H9 (cell line): ENCODE data around the gene SMIM13. TPM values are rescaled to one million over a fixed set of nuclear protein-coding genes. Genes with fewer than 3 reads are reported as not detected.

ENCODE experiments used
- DNase-seq: peaks from one replicate; pipeline ENCODE4 v3.0.0-alpha.2; 2017
- H2AFZ ChIP-seq: one replicate; pipeline ENCODE4 v1.6.1; 2013; ENCODE audit warnings: mild to moderate bottlenecking, low read length, control low read depth, moderate library complexity
- H2AK5ac ChIP-seq: 2 replicates; pipeline ENCODE4 v1.6.1; 2013; ENCODE audit warnings: low read length, control low read depth, mixed read lengths; ENCODE audit not compliant: insufficient read length
- H2BK120ac ChIP-seq: one replicate; pipeline ENCODE4 v1.6.1; 2013; ENCODE audit warnings: low read depth, mild to moderate bottlenecking, low read length, control low read depth, inconsistent platforms; ENCODE audit not compliant: poor library complexity, severe bottlenecking
- H2BK12ac ChIP-seq: 2 replicates; pipeline ENCODE4 v1.6.1; 2013; ENCODE audit warnings: low read length, control low read depth, mixed read lengths, low read depth; ENCODE audit not compliant: insufficient read length
- H2BK15ac ChIP-seq: 2 replicates; pipeline ENCODE4 v1.6.1; 2013; ENCODE audit warnings: low read depth, low read length, control low read depth
- H2BK20ac ChIP-seq: one replicate; pipeline ENCODE4 v1.6.1; 2013; ENCODE audit warnings: low read depth, mild to moderate bottlenecking, low read length, control low read depth, inconsistent platforms; ENCODE audit not compliant: poor library complexity, severe bottlenecking
- H2BK5ac ChIP-seq: 2 replicates; pipeline ENCODE4 v1.6.1; 2013; ENCODE audit warnings: low read length, control low read depth, mixed read lengths; ENCODE audit not compliant: insufficient read length
- H3K14ac ChIP-seq: 2 replicates; pipeline ENCODE4 v1.6.1; 2013; ENCODE audit warnings: low read length, control low read depth; ENCODE audit not compliant: insufficient read depth
- H3K18ac ChIP-seq: 2 replicates; pipeline ENCODE4 v1.6.1; 2013; ENCODE audit warnings: low read depth, mild to moderate bottlenecking, mixed read lengths, low read length, control low read depth; ENCODE audit not compliant: insufficient read length
- H3K23ac ChIP-seq: 2 replicates; pipeline ENCODE4 v1.6.1; 2013; ENCODE audit warnings: low read length, control low read depth, mixed read lengths, low read depth; ENCODE audit not compliant: insufficient read length
- H3K23me2 ChIP-seq: 2 replicates; pipeline ENCODE4 v1.6.1; 2013; ENCODE audit warnings: low read depth, mild to moderate bottlenecking, mixed read lengths, low read length, control low read depth; ENCODE audit not compliant: insufficient read length, poor library complexity, severe bottlenecking
- H3K27ac ChIP-seq: 2 replicates; pipeline ENCODE4 v1.5.1; 2013; ENCODE audit warnings: low read length, control low read depth, mixed read lengths, low read depth; ENCODE audit not compliant: insufficient read length
- H3K27me3 ChIP-seq: 2 replicates; pipeline ENCODE4 v1.6.1; 2013; ENCODE audit warnings: low read length, control low read depth, inconsistent platforms; ENCODE audit not compliant: insufficient read depth
- H3K4ac ChIP-seq: 2 replicates; pipeline ENCODE4 v1.6.1; 2013; ENCODE audit warnings: low read depth, mild to moderate bottlenecking, control low read depth, inconsistent platforms, low read length, moderate library complexity
- H3K4me1 ChIP-seq: 2 replicates; pipeline ENCODE4 v1.6.1; 2013; ENCODE audit warnings: low read length, control low read depth, inconsistent platforms; ENCODE audit not compliant: insufficient read depth
- H3K4me2 ChIP-seq: 2 replicates; pipeline ENCODE4 v1.6.1; 2013; ENCODE audit warnings: low read length, control low read depth, mixed read lengths; ENCODE audit not compliant: insufficient read length, insufficient read depth
- H3K56ac ChIP-seq: 2 replicates; pipeline ENCODE4 v1.6.1; 2013; ENCODE audit warnings: low read depth, mild to moderate bottlenecking, mixed read lengths, low read length, control low read depth; ENCODE audit not compliant: insufficient read length
- H3K79me1 ChIP-seq: 2 replicates; pipeline ENCODE4 v1.6.1; 2013; ENCODE audit warnings: low read depth, mild to moderate bottlenecking, moderate library complexity, low read length, control low read depth, inconsistent platforms; ENCODE audit not compliant: insufficient read depth, poor library complexity, severe bottlenecking
- H3K79me2 ChIP-seq: 2 replicates; pipeline ENCODE4 v1.6.1; 2013; ENCODE audit warnings: low read length, control low read depth, inconsistent platforms; ENCODE audit not compliant: insufficient read depth
- H3K9ac ChIP-seq: 2 replicates; pipeline ENCODE4 v1.6.1; 2013; ENCODE audit warnings: low read length, control low read depth, mixed read lengths; ENCODE audit not compliant: insufficient read length; ENCODE audit errors: extremely low read depth
- H3K9me3 ChIP-seq: one replicate; pipeline ENCODE4 v1.6.1; 2013; ENCODE audit warnings: low read depth, low read length, inconsistent platforms; ENCODE audit not compliant: control insufficient read depth
- H3T11ph ChIP-seq: one replicate; pipeline ENCODE4 v1.6.1; 2013; ENCODE audit warnings: mild to moderate bottlenecking, low read length, control low read depth, inconsistent platforms
- H4K20me1 ChIP-seq: one replicate; pipeline ENCODE4 v1.6.1; 2013; ENCODE audit not compliant: control insufficient read depth, insufficient read length, insufficient read depth
- H4K5ac ChIP-seq: 2 replicates; pipeline ENCODE4 v1.6.1; 2013; ENCODE audit warnings: low read depth, mild to moderate bottlenecking, mixed read lengths, low read length, control low read depth; ENCODE audit not compliant: insufficient read length
- H4K8ac ChIP-seq: replicated peaks from 2 replicates; pipeline ENCODE4 v1.6.1; 2013; ENCODE audit warnings: low read length, control low read depth, mixed read lengths, low read depth; ENCODE audit not compliant: insufficient read length
- H4K91ac ChIP-seq: 2 replicates; pipeline ENCODE4 v1.6.1; 2013; ENCODE audit warnings: low read depth, mild to moderate bottlenecking, moderate library complexity, mixed read lengths, low read length, control low read depth; ENCODE audit not compliant: insufficient read length
- H3K27ac Mint-ChIP-seq, 3 experiments: 2 replicates in 2 of 3; 3 replicates in 1 of 3; pipeline ENCODE4 v1.8.0; 2020 to 2021; ENCODE audit warnings: mixed read lengths in 3 of 3, mild to moderate bottlenecking in 1 of 3, moderate library complexity in 1 of 3
- H3K27me3 Mint-ChIP-seq: 2 replicates; pipeline ENCODE4 v1.8.0; 2021; ENCODE audit warnings: low read depth, mild to moderate bottlenecking, moderate library complexity, mixed read lengths
- H3K36me3 Mint-ChIP-seq, 3 experiments: 2 replicates in 2 of 3; 3 replicates in 1 of 3; pipeline ENCODE4 v1.8.0; 2020 to 2021; ENCODE audit warnings: low read depth in 3 of 3, mixed read lengths in 3 of 3; ENCODE audit not compliant: insufficient read depth in 1 of 3
- H3K4me1 Mint-ChIP-seq, 2 experiments: 2 replicates each; pipeline ENCODE4 v1.8.0; 2020; ENCODE audit warnings: mixed read lengths in 2 of 2
- H3K4me3 Mint-ChIP-seq, 2 experiments: 2 replicates in 1 of 2; 3 replicates in 1 of 2; pipeline ENCODE4 v1.8.0; 2020 to 2021; ENCODE audit warnings: mild to moderate bottlenecking in 2 of 2, mixed read lengths in 2 of 2, moderate library complexity in 1 of 2
- H3K9me3 Mint-ChIP-seq, 2 experiments: 2 replicates in 1 of 2; 3 replicates in 1 of 2; pipeline ENCODE4 v1.8.0; 2020; ENCODE audit warnings: mild to moderate bottlenecking in 2 of 2, mixed read lengths in 2 of 2, moderate library complexity in 1 of 2
- CTCF ChIP-seq: fragments of 200-600 bp; sonication (generic); conservative IDR thresholded peaks from 3 replicates; pipeline ENCODE4 v1.8.0; 2021; ENCODE audit warnings: antibody characterized with exemption, mild to moderate bottlenecking
- WGBS: extraction: QIAGEN DNeasy Blood & Tissue Kit; methylation state at CpG from one replicate; pipeline ENCODE4 v1.1.7; 2013; ENCODE audit warnings: missing lambda C conversion rate, low lambda C conversion rate, mixed read lengths; ENCODE audit not compliant: insufficient read length; ENCODE audit errors: extremely low coverage; 5-methylcytosine and 5-hydroxymethylcytosine counted together
- total RNA-seq: library from RNA; stranded (reverse); gene quantifications from 2 replicates; pipeline ENCODE4 v1.2.1, GENCODE V29; 2021

Gene SMIM13
- total RNA-seq, 1 experiment from 2014 or later, result 10.6 TPM

- peak overlapping the region; percentile 81; the same call in 1 of the 2 replicates for H3K14ac ChIP-seq
- H3K56ac ChIP-seq, result no peak overlapping the region
- no peak overlapping the region for H2BK5ac ChIP-seq
- no peak overlapping the region for H2BK120ac ChIP-seq
- H2AK5ac ChIP-seq, result no peak overlapping the region
- peaks cover 4% of the 10 kb centered on the region; the same call in 1 of the 2 replicates for H3K4me1 ChIP-seq
- H3K27me3 ChIP-seq, result no peaks in the 10 kb centered on the region
- peak overlapping the region; percentile 6 for H3K27ac ChIP-seq
- no peak overlapping the region for H4K5ac ChIP-seq
- peaks cover 22 to 24% of the 10 kb centered on the region in 2 experiments for H3K4me1 Mint-ChIP-seq
- no CpG with 5 or more reads among the region's 17 CpGs for WGBS
- H3K27ac Mint-ChIP-seq, result peak overlapping the region; percentile 49 to 95 (median 89); a peak in 5 of 7 replicates
- no peak overlapping the region for H4K91ac ChIP-seq
- no peak overlapping the region for H2BK12ac ChIP-seq
- H2AFZ ChIP-seq, result peak overlapping the region; percentile 2
- no peak overlapping the region for H2BK15ac ChIP-seq
- H3K9me3 Mint-ChIP-seq, result no peaks in the 10 kb centered on the region; a peak in 1 of 5 replicates
- H3K9ac ChIP-seq, result peak overlapping the region; percentile 79
- H3K4me2 ChIP-seq, result peak overlapping the region; percentile 78
- peaks cover 2 to 4% (median 2%) of the 10 kb centered on the region in 3 experiments; a peak in 3 of 7 replicates for H3K36me3 Mint-ChIP-seq
- peaks cover 12% of the 10 kb centered on the region; the same call in 1 of the 2 replicates for H3K79me2 ChIP-seq
- H3T11ph ChIP-seq, result no peak overlapping the region
- peak overlapping the region; percentile 60 for H3K18ac ChIP-seq
- no peak overlapping the region for H3K23ac ChIP-seq
- H3K4ac ChIP-seq, result no peak overlapping the region
- peaks cover 8% of the 10 kb centered on the region for H3K23me2 ChIP-seq
- H3K4me3 Mint-ChIP-seq, result peak overlapping the region; percentile 89 to 93
- H3K27me3 Mint-ChIP-seq, result no peaks in the 10 kb centered on the region
- H4K8ac ChIP-seq, result no peak overlapping the region
- TF ChIP-seq CTCF, result no peak
- no peak for DNase-seq
- H3K79me1 ChIP-seq, result no peaks in the 10 kb centered on the region
- no peaks in the 10 kb centered on the region for H4K20me1 ChIP-seq
- H3K9me3 ChIP-seq, result no peaks in the 10 kb centered on the region
- H2BK20ac ChIP-seq, result no peak overlapping the region
Observed at GRCh38 chr6:11093376-11093625, 333 bp upstream of the SMIM13 start.
